Activated CD8-positive, alpha-beta memory T cell treated with anti-CD3 and anti-CD28 coated beads, Interleukin-2, amount 50 U/mL, for 1 hour (primary cell): Measurements from ENCODE around the gene CACUL1.
"Not testable (repeated sequence)": the region's sequence is repeated elsewhere in the genome, so short reads cannot be mapped to it uniquely, and the experiment has no call there.

ENCODE experiments used
- DNase-seq: peaks from one replicate; pipeline ENCODE4 v3.0.0-alpha.2; 2020; ENCODE audit errors: extremely low read depth

CACUL1 gene

DNA sequence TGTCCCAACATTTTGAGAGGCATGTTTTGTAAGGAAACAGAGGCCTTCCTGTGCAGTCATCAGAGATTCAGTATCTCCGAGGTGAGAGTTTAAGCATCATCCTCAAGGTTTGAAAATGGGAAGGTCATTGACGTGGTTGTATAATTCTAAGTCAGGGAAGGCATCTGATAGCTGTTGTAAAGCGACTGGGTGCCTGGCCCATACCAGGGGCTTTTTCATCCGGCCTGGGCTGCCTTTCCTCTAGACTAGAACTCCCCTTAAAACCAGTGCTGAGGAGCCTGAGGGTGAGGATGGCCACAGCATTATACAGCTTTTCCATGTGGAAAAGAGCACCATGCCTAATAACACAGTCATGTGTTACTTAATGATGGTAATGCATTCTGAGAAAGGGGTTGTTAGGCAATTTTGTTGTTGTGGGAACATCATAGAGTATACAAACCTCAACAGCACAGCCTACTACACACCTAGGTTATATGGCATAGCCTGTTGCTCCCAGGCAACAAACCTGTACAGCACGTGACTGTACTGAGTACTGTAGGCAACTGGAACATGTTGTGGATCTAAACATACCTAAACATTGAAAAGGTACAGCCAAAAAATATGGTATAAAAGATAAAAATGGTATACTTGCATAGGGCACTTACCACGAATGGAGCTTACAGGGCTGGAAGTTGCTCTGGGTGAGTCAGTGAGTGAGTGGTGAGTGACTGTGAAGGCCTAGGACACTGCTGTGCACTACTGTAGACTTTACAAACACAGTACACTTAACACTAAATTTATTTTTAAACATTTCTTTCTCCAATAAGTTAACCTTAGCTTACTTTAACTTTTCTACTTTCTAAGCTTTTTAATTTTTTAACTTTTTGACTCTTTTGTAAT is 13.5 kb upstream of the CACUL1 start:
- DNase-seq, result no peak

DNA sequence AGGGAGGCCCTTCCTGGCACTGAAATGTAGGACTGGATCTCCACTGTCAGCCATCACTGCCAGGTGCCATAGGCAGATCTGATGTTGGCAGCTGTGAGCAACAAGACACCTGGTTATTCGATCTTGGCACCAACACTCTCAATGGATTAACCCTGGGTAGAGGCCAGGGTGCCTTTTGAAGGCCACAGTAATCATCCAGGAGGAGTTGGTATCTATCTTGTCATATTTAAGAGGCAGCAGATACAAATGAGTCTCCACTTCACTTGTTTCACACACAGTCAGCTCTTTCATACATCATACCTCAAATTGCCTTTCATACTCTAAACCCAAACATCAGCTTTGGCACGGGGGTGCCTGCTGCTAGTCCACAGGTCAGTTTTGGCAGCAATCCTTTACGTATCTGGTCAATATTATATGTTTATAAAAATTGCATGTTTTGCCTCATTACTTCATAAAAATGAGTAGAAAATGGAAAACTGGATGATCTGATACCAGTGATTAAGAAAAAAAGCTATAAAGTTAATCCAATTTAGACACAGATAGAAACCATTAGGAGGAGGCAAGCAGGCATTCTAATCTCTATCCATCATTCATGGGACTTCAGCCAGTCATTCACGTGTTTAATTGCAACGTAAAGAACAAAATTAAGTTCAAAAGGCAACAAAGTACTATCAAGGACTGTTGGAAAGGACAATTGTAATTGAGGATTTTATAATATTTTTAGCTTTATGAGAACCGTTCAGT is 12.7 kb upstream of the CACUL1 start:
- no peak for DNase-seq

DNA sequence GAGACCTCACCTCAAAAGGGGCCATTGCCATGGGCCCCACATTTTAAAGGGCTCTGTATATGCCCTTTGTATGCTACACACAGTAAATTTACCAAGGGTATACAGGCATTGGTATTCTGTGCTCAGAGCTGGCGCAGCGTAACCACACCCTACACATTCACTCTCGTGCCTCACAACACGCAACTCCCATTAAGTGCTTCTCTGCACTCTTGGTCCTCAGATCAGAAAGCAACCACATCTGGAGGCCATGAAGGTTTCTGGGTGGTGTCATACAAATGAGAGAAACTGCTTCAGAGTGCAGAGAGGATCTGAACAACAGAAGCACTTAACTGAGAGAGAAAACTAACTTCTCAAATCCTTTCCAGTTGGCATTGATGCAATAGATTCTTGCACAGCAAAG is 9.4 kb upstream of the CACUL1 start:
- no peak for DNase-seq

DNA sequence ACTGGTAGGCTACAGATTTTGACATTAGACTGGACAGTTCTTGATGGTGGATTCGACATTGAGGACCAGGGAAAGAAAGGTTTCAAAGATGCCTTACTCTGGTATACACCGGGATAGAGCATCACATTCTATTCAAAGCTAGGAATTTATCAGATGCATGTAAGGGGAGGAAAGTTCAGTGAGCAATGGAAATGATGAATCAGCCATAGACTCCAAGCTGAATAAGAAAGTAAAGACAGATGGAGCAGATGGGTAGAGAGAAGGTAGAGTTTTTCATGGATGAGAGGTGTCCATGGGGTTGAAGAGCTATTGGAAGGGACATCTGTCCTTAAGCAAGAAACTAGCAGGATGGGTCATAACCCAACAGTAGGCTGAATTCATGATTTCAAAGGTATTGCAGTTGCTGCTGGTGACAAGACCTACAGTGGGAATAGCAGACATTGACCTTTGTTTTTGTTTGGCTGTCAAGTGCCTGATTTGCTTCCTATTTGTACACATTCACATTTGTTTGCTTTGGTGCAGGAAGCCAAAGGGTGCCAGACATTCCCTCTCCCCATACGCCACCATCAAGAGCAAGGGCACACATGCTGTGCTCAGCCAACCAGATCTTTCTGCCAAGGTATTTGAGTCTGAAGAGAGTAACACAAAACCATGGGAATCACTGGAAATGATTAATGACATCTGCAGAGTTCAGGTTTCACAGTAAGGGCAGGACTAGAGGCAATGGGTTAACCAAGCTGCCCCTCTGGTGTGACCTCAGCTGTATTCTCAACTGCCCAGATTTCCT is 8.6 kb upstream of the CACUL1 start:
- DNase-seq, result no peak

DNA sequence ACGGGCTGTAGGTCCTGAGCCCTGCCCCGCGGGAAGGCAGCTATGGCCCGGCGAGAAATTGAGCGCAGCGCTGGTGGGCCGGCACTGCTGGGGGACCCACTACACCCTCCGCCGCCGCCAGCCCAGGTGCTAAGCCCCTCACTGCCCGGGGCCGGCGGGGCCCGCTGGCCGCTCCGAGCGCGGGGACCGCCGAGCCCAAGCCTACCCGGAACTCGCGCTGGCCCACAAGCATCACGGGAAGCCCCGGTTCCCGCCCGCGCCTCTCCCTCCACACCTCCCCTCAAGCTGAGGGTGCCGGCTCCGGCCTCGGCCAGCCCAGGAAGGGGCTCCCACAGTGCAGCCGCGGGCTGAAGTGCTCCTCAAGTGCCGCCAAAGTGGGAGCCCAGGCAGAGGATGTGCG is 5.5 kb upstream of the CACUL1 start:
- no peak for DNase-seq

DNA sequence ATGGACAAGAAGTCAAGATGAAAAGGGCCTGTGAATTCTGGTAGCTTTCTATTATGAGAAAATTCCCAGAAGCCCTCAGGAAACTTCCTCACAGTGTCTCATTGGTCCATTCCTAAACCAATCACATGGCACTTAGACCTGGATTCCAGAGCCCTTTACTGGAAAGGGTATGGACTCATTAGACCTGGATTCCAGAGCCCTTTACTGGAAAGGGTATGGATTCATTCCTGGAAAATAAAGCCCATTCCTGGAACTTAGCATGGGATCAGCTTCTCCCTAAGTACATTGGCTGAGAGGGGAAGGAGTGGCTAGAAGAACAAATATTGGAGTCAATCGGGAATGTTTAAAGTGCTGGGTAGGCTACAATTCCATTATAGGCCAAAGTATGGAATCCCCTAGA is 3.7 kb upstream of the CACUL1 start:
- no peak for DNase-seq

DNA sequence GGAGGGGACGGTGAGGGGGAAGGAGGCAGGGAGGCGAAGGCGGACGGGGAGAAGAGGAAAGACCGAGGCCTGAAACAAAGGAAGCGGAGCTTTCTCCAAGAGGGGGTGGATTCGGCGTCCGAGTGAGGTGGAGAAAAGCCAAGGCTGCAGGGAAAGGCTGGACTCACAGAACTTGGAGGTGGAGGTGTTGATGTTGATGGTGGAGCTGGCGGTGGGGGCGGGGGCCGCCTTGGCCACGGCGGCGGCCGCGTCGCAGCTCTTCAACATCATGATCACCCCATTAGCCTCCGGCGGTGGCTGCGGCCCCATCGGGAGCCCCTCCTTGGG is 578 bp downstream of the CACUL1 start:
- DNase-seq, result no peak

DNA sequence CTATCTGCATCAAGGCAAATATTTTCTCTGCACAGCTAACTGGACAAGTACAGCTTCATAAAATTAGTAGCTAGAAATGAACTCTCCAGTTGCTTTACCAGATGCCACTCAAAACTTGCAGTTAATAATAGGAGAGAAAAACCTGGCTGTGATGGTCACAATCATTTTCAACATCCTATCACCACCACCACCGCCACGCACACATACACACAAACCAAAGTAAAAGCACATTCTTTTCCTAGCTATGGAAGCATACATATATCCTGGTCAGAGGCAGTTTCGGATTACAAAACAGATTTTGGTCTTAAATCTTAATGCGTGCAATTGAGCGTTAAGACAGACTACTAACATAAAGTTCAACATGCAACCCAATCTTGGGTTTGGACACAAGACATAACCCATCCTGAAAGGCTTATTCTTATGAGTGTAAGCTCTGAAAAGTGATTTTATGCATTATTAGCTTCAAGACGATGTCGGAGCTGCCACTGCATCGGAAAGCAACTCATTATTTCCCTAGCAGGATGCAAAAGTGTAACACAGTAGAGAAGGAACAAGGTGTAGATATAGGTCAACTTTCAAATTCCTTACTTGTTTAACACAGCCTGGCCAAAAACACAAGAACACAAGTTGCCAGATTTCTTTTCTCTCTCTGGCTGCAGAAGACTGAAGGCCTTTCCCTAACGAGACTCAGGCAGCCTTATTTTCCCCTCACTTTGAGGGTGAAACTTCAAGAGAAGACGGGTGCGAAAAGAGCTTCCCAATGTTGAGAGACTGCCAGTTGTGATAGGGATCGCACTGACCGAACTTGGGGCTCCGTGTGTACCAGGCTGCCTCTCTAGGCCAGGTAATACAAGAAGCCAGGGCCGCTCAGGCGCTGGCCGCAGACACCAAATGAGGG is 1.2 kb downstream of the CACUL1 start:
- no peak for DNase-seq

DNA sequence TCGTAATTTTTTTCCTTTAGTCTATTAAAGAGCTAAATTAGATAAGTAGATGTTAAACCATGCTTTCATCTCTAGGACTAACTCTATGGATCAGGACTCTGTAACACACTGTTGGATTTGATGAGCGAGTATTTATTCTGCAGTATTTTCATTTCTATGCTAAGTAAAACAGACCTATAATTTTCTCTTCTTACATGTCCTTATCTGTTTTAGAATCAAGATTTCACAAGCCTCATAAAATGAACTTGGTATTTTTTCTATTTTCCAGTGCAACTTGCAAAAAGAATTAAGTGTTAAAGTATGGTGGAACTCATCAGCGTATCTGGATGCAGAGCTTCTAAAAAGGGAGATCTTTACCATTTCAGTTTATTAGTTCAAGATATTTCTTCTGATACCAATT is 2.4 kb downstream of the CACUL1 start:
- no peak for DNase-seq

DNA sequence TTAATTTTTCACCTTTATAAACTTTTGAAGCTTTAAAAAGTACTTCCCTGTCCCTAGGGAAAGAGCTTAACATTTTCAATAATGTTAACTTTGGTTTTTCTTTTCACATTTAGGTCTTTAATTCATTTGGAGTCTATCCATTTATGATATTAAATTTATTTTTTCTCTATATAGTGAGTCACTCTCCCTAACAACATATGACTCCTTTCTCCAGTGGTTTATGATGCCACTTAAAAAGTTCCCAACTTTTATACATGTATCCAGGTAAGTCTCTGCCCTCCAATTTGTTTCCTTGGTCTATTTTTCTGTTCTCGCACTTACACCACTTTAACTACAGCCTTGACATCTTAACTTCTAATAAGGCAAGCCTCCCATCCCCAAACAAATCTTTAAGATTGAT is 3.5 kb downstream of the CACUL1 start:
- DNase-seq, result no peak

DNA sequence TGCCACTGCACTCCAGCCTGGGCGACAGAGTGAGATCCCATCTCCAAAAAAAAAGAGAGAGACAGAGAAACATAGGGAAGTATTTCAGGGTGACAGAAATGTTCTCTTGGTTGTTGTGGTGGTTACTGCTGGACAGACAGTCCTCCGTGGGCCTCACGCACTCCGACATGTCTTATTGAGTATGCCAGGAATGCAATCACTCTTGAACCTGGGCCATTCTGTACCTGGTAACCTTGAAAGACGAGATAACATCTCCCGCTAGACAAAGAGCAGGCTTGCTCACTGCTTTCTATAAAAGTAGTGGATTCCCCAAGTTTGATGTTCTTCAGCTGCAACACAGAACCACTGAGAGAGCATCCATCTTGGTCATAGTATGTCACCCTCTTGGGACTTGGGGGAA is 6.7 kb downstream of the CACUL1 start:
- DNase-seq, result no peak

DNA sequence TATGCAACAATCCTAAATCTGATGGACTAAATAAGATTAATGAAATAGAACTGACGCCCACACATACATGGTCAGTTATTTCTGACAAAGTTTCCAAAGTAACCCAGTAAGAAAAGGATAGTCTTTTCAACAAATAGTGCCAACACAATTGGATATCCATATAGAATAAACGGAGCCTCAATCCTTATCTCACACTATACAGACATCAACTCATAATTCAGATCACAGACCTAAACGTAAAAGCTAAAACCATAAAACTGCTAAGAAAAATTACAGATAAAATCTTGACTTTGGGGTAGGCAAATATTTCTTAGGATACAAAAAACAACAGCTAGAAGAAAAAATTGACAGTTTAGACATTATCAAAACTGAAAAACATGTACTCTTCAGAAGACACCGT is 8.5 kb downstream of the CACUL1 start:
- no peak for DNase-seq

DNA sequence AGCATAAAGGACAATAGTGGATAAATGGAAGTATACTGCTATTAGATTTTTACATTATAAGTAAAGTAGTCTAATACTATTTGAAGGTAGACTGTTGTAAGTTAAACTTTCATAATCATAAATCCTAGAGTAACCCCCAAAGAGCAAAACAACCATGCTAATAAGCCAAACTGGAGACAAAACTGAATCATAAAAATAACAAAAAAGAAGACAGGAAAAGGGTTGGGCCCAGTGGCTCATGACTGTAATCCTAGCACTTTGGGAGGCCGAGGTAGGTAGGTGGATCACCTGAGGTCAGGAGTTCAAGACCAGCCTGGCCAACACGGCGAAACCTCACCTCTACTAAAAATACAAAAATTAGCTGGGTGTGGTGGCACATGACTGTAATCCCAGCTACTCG is 9.7 kb downstream of the CACUL1 start:
- DNase-seq, result no peak

DNA sequence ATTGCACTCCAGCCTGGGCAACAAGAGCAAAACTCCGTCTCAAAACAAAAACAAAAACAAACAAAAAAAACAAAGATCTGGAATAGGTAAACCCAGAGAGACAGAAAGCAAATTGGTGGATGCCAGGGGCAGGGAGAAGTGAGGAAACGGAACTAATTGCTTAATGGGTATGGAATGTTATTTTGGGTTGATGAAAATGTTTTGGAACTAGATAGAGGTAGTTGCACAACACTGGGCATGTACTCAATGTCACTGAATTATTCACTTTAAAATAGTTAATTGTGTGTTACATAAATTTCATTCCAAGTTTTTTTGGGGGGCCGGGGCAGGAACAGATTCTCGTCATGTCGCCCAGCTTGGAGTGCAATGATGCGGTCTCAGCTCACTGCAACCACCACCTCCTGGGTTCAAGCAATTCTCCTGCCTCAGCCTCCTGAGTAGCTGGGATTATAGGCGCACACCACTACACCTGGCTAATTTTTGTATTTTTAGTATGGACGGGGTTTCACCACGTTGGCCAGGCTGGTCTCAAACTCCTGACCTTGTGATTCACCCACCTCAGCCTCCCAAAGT is 10.3 kb downstream of the CACUL1 start:
- not testable (repeated sequence) for DNase-seq

DNA sequence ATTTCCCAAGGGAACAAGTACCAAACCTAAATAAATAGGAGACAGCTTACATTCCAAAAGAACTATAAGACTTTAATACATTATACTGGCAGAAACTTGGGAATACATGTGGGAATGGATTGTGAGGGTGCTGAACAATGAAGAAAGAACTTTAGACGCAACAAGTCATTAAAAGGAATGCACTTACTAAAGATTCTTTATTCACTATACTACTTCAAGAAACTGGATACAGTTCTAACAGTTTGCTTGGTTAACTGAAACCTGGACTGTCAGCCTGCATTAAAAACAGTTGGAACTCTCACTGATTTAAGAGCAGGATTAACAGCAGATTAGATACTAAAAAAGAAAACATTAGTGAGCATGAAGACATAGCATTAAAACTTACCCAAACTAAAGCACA is 12.0 kb downstream of the CACUL1 start:
- DNase-seq, result no peak

DNA sequence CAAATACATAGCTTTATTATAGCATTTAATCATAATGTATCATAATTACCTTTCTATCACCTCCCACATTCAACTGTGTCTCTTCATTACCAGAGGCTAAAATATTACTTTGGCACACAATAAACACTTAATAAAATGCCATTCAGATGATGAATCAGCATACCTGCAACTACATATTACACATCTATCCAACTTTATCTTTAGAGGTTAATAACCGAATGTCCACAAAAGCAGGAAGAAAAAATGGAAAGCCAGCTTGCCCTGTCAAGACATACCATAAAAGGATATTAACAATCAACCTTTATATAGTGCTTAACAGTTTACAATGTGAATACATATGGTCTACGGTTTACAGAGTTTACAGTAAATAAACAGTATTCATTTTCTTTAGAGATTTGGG is 12.7 kb downstream of the CACUL1 start:
- no peak for DNase-seq

DNA sequence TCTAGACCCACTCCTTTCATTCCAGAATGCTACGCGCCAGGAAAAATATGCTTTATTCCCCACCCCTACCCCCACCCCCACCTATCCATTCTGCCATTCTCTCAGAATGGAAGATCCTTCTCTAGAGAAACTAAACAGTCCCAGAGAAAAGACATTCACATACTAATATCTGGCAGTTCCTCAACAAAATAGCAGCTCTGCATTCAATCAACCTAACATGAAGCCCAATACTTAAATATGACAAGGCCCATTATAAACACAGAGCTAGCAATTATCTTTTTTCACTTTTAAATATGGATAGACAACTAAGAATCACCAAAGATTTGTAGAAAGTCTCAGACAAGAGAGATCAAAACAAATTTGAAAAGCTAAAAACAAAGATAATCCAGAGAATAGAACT is 16.4 kb downstream of the CACUL1 start:
- DNase-seq, result no peak

DNA sequence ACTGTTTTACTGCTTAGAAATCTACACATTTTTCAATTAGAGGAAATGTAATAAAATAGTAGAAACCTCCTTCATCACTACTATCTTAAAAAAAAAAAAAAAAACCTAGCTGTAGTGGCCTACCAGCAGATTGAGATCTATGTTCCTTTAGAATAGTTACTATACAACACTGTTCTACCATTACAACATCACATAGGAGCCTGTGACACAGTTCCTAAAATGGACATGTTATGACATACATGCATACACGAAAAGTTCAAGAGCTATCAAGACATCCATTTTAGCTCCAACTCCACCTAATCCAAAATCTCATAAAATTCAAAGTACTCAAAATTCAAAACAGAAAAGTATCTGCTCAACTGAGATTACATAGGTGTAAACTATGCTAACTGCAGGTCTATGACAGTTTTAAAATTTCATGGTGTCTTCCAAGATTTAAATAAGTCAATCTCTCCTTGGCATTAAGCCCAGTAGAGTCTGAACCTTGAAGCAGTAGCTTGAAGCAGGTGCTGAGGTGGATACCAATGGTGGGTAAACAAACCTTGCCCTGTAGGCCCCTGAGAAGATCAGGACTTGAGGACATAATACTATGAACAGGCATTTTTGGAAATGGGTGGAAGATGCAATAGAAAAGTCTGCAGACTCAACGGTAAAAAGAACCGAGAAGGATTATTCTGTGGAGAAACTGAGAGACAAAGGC is 17.0 kb downstream of the CACUL1 start:
- DNase-seq, result no peak

DNA sequence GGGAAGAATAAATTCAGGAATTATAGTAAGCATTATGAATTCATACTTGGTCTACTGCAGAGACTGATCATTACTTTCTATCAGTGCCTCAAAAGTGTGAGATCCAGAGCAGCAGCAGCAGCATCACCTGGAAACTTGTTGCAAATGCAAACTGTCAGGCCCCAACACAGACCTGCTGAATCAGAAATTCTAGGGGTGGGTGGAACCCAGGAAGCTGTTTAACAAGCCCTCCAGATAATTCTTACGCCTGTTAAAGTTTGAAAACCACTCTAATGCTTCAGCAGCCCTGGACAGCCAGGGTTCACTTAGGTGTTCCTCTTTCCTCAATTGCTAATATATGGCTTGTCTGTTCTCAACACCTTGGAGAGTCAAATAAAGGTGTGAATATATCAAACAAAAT is 19.5 kb downstream of the CACUL1 start:
- no peak for DNase-seq

DNA sequence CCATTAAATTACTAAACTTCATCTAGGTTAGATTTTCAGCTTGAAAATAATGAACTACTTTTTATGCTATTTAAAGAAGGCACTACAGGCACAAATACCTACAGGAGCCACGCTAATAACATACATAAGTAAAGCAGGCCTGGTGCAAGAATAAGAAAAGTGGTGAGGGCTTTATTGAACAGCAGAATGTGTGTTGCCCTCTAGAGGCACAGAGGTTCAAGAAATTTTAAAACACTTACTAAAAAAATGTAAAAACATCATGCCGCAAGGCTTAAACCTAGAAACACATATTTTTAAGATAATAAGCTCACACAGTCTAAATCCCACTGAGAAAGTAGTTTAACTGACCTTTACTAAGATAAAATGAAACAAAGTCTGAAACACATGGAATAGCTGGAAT is 20.3 kb downstream of the CACUL1 start:
- DNase-seq, result no peak
